CD4-positive, alpha-beta T cell treated with Interleukin-21 for 1 hour (primary cell): ENCODE results near the gene NSUN7.
"Not testable (repeated sequence)": the region's sequence is repeated elsewhere in the genome, so short reads cannot be mapped to it uniquely, and the experiment has no call there.

ENCODE experiments used
- DNase-seq: peaks from one replicate; pipeline ENCODE4 v3.0.0-alpha.2; 2020

Gene NSUN7

GRCh38 chr4:40736910-40737309, 12.8 kb upstream of the NSUN7 start:
- DNase-seq: no peak

- no peak for DNase-seq
Observed at GRCh38 chr4:40737879-40738278, 11.9 kb upstream of the NSUN7 start.

- no peak for DNase-seq
Observed at GRCh38 chr4:40739347-40739746, 10.4 kb upstream of the NSUN7 start.

GRCh38 chr4:40744218-40744617, 5.5 kb upstream of the NSUN7 start:
- DNase-seq: no peak

- no peak for DNase-seq
Observed at GRCh38 chr4:40745285-40745984, 4.3 kb upstream of the NSUN7 start.

- DNase-seq: no peak
Observed at GRCh38 chr4:40747207-40747835, 2.4 kb upstream of the NSUN7 start.

- DNase-seq: no peak
Observed at GRCh38 chr4:40750461-40751258, 905 bp downstream of the NSUN7 start.

- no peak for DNase-seq
Observed at GRCh38 chr4:40755616-40756015, 5.9 kb downstream of the NSUN7 start.

- DNase-seq: no peak
Observed at GRCh38 chr4:40763228-40763716, 13.5 kb downstream of the NSUN7 start.

- no peak for DNase-seq
Observed at GRCh38 chr4:40769266-40769665, 19.5 kb downstream of the NSUN7 start.

- no peak for DNase-seq
Observed at GRCh38 chr4:40778090-40778489, 28.3 kb downstream of the NSUN7 start.

- DNase-seq: no peak
Observed at GRCh38 chr4:40782876-40783275, 33.1 kb downstream of the NSUN7 start.

- no peak for DNase-seq
Observed at GRCh38 chr4:40785727-40786126, 36.0 kb downstream of the NSUN7 start.

- no peak for DNase-seq
Observed at GRCh38 chr4:40788331-40788730, 38.6 kb downstream of the NSUN7 start.

GRCh38 chr4:40789031-40789430, 39.3 kb downstream of the NSUN7 start:
- no peak for DNase-seq

GRCh38 chr4:40789771-40790170, 40.0 kb downstream of the NSUN7 start:
- DNase-seq: no peak

- no peak for DNase-seq
Observed at GRCh38 chr4:40800064-40800463, 50.3 kb downstream of the NSUN7 start.

GRCh38 chr4:40804598-40804997, 54.8 kb downstream of the NSUN7 start:
- DNase-seq: no peak

- DNase-seq: no peak
Observed at GRCh38 chr4:40808926-40809457, 59.2 kb downstream of the NSUN7 start.

- no peak for DNase-seq
Observed at GRCh38 chr4:40811956-40812355, 62.2 kb downstream of the NSUN7 start.

GRCh38 chr4:40812386-40812785, 62.6 kb downstream of the NSUN7 start:
- DNase-seq: no peak

- DNase-seq: no peak
Observed at GRCh38 chr4:40812856-40813255, 63.1 kb downstream of the NSUN7 start.

GRCh38 chr4:40817157-40817556, 67.4 kb downstream of the NSUN7 start:
- not testable (repeated sequence) for DNase-seq

GRCh38 chr4:40820101-40820500, 70.3 kb downstream of the NSUN7 start:
- no peak for DNase-seq
